HG03066 (cell line): ENCODE measurements around the gene FITM2.

ENCODE experiments used
- ATAC-seq: cut with Tn5 transposase; IDR thresholded peaks from one replicate; pipeline ENCODE4 v1.9.1; 2021; ENCODE audit warnings: low read depth; ENCODE audit not compliant: unreplicated experiment

The FITM2 gene

DNA sequence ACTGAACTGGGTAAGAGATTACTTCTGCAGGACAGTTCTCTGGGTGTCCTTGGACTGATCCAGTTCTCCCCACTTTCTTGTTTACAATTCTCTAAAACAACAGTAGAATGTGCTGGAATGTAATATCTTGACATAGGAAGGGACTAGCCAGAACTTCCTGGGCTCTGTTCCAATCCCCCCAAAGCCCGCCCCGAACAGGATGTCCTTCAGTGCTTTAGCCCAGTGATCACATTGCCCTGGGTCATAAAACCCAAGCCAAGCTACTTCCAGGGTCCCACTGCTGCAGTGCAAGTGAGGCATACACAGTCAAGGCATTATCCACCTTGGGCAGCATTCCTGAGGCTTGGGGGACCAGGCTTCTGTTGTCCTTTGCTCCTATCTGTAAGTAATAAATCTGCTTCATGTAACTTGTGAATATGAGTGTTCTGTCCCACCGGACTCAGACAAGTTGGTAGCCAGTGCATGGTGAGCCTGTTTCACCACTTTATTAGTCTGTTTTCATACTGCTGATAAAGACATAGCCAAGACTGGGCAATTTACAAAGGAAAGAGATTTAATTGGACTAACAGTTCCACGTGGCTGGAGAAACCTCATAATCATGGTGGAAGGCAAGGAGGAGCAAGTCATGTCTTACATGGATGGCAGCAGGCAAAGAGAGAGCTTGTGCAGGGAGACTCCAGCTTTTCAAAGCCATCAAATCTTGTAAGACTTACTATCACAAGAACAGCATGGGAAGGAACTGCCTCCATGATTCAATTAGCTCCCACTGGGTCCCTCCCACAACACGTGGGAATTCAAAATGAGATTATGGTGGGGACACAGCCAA lies 23.5 kb downstream of the FITM2 start:
- ATAC-seq: no peak

DNA sequence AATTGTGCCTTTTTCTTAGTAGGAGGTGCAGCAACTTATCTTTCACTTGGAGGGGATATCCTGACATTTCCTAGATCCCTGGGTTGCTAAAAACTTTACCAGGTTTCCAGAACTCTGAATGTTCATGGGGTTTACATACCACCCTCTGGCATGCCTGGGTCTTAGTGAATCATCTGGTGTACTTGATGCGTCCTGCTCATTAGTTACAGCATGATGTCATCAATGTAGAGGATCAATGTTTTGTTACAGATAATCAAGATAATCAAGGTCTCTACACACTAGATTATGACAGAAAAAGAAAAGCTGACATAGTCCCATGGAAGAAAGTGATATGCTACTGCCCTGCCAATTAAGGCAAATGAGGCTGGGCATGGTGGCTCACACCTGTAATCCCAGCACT lies 27.0 kb downstream of the FITM2 start:
- ATAC-seq: no peak

DNA sequence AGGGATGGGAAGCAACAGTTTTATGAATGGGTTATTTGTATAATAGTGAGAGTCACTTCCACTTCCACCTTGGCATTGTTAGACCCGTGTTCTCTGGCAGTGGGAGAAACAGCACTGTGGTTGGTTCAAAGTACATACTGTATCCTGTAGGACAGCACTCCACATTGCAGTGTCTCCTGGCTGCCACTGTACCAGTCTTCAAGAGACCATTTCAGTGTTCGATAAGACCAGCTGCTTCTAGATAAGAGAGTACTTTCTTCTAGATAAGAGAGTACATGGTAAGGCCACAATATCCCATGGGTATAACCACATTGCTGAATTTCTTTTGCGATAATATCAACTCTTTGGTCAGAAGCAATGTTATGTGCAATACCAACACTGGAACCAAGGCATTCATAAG lies 28.8 kb downstream of the FITM2 start:
- no peak for ATAC-seq

DNA sequence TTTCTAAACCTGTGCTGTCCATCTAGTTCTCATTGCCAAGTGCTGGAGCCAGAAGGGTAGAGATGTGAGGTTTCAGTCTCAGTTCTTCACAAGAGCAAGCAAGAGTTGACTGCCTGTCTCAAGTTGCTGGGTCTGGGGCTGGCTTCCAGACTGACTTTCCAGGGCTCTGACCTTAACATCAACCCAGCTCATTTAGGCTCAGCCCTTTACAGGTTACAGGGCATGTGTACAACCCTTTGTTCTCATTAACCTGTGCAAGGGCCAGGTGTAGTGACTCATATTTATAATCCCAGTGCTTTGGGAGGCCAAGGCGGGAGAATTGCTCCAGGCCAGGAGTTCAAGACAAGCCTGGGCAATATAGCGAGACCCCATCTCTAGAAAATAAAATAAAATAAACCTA lies 30.6 kb downstream of the FITM2 start:
- no peak for ATAC-seq

DNA sequence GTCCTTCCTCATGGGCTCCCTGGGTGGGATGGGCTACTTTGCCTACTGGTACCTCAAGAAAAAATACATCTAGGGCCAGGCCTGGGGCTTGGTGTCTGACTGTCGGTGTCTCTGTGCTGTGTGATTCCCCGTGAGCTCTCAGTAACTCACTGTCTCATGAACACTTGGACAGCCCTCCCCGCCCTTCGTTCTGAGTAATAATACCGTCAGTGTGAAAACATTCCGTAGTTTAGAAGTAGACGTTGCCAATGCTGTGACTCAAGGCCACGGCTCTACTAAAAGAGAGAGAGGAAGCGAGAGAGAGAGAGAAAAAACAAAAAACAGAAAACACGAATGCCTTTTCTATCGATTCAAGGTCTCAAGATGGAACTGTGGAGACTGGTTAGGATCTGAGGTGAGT lies 31.8 kb downstream of the FITM2 start:
- no peak for ATAC-seq

DNA sequence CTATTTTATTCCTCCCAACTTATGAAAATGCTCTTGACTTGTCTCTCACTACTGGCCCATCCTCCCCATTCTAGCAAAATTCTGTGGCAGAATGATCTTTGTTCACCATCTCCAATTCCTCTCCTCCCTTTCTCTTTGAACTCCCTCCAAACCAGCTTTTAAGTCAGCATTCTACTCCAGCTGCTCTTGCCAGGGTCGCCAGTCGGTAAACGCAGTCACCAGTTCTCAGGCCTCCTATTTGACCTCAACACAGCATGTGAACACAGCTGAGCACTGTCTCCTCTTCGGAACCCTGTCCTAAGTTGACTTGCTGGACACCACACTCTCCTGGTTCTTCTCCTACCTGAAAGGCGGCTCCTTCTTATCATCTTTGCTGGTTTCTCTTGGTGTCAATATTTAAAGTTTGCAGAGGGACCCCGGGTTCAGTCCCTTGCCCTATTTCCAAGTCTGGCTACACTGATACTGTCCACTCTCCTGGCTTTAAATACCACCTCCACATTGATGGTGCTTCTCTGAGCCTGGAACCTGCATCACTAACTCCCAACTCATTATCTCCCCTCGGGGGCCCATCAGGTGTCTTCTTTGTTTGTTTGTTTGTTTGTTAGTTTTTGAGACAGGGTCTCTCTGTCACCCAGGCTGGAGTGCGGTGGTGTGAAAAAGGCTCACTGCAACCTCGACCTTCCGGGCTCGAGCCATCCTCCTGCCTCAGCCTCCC lies 36.5 kb downstream of the FITM2 start:
- no peak for ATAC-seq

DNA sequence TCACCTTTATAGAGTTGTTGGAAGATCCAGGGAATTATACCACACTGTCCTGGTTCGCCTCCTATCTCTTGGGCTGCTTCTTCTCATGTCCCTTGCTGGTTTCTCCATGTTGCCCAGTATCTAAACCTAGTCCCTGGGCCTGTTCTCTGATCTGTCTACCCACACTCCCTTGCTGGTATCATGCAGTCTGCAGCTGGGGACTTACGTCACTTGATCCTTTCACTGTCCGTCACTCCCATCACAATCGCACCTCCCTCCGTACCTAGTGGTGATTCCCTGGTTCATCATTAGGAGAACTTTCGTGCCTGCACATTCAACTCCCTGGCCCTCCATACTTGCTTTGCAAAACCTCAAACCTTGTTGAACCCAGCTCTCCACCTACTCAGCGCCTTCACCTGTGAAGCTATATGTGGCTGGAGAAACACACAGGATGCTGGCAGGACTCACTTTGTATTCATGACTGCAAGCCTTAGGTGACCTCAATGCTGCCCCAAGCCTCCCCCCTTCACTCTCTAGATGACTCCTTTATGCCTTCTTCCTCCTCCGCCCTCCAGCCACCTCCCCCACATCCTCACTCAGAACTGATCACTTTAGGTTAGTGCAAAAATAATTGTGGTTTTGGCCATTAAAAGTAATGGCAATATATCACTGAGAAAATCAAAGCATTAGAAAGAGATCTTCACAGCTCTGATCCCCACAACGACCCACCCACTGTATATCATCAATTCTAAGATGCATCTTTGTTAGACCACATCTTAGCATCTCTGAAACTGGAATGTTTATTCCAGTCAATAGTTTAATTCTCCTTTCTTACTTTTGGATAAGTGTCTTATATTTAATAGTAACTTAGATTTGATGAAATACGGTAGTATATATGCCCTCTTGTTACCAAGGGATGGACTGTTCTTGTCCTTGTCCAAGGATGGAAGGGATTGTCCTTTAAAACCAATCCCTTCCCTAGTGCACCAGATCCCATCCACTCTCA lies 37.5 kb downstream of the FITM2 start:
- no peak for ATAC-seq

DNA sequence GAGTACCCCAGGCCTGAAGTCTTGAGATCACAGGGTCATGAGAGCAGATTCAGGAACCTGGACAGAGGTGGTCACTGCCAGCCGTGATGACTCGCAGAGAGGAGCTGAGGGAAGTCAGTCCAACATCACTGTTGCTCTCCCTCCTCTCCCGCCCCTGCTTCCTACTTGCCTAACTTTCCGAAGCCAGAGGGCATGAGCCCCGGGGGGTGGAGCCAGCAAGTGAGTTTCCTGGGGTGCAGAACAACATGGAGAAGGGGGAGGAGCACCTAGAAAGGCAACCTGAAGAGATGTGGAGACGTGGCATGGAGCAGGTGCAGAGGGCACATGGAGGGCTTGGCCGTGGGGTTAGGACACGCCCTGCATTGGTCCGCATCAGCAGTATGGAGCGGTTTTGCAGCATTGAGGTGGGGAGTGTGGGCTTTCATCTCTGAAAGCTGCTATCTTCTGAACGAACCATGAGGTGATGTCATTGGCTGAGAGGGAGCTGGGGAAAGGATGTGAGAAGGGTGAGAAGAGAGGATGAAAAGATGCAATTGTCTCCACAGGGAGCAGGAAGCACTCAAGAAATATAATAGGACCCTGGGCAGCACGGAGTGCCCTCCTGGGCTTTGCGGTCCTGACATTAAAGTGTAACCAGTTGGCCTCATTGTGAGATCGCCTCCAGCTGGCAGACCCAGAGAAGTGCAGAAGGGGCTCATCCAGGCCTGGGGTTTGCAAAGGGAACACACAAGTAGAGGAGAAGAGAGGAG lies 38.9 kb downstream of the FITM2 start:
- no peak for ATAC-seq

DNA sequence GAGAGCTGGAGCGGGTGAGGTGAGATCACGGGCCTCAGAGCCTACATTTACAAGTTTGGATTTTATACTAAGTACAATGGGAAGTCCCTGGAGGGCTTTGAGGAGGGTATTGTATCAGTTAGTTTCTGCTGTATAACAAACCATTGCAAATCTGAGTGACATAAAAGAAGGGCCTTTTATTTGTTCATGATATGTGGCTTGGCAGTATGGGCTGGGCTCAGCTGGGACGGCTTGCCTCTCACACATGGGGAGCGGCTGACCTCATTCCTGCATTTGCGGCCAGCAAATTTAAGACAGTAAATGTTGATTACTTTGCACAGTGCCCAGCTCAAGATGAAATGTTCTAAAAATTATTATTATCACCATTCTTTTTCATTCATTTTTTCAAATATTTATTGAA lies 42.2 kb downstream of the FITM2 start:
- no peak for ATAC-seq

DNA sequence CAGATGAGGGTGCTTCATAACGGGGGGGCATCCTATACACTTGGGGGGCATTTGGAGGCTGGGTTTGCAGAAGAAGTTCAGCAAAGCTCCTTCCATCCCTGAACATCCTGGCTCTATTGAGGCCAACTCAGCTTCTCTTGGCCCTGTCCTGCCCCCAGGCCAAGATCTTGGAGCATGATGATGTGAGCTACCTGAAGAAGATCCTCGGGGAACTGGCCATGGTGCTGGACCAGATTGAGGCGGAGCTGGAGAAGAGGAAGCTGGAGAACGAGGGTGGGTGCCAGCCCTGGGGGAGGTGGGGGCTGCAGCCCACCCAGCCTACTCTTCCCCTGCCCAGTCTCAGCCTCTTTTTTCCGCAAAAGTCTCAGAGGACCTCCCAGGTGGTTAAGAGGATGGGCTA lies 46.7 kb downstream of the FITM2 start:
- ATAC-seq: no peak

DNA sequence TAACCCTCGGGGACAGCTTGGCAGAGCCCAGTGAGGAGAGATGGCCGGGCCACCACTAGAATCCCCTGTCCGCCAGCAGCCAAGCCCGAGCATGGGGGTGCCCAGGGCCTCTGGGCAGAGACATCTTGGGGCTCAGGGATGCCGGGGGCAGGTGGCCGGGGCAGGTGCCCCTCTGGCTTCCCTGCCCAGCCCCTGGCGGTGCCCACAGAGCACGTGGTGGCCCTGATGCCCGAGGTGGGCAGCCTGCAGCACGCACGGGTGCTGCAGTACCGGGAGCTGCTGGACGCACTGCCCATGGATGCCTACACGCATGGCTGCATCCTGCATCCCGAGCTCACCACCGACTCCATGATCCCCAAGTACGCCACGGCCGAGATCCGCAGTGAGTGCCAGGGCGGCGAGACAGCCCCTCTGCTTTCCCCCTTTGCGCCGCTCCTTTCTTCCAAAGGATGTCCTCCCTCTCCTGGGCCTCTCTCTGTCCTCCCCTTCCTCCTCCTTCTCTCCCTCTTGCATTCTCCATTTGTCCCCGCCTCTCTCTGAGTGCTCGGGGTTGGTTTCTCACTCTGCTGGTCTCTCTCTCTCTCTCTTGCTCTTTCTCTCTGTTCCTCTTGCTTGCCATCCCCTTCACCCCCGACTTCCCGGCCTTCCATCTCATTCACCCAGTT lies 52.6 kb downstream of the FITM2 start:
- ATAC-seq: no peak

DNA sequence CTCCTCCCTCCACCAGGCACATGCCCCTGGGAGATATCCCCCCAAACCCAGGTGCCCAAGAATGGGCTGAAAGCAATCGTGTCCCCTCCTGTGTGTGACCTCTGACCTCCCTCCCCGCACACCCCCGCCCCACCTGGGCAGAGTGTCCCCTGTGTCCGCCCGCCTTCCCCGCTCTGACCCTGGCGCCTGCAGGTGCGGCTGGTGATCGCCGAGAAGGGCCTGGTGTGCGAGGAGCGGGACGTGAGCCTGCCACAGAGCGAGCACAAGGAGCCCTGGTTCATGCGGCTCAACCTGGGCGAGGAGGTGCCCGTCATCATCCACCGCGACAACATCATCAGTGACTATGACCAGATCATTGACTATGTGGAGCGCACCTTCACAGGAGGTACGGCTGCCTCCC lies 54.0 kb downstream of the FITM2 start:
- no peak for ATAC-seq

DNA sequence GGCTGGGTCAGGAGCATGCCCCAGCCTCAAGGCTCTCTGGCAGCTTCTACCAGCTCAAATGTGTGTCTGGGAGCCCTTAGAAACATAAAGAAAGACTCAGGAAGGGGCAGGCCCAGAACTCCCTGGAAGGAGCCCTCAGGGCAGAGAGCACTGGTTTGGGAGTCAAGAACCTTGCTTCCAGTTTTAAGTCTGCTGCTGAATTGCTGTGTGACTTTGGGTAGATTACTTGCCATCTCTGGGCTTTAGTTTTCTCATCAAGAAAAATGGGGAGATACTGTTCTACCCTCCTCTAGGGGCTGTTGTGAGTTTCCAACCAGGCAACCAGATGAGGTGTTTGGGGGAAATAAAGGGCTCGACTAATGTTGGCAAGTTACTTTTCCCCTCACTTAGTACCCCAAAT lies 55.1 kb downstream of the FITM2 start:
- no peak for ATAC-seq

DNA sequence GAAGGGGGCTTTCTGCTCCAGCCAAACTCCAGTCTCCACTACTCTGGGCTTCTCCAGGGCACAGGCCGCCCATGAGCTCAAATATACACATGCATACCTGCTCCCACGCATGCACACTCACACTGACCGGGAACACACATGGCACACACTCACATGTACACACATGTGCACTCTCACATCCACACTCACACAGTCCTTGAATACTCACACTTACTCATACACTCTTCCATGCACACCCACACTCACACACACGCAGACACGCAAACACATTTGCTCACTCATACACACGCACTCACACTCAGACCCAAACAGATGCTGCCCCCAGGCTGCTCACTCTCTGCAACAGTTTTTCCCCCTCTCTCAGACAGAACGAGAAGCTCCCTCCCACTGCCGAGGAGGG lies 56.9 kb downstream of the FITM2 start:
- no peak for ATAC-seq

DNA sequence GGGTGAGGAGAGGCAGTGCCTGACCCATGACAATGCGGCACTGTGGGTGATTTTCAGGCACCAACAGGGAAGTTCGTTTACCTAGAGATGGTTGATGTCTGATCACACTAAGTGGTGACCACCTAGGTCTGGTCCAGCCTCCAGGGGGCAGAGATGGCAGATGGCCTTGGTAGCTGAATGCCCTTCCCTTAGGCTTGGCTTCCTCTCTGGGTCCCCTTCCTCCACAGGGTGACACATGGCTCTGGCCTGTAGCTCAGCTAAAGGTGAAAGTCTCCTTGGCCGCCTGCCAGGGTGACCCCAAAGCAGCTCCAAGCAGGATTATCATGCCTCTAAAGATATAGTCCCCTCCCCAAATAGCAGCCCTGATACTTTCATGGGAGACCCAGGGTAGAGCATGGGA lies 57.5 kb downstream of the FITM2 start:
- ATAC-seq: no peak
